Osteoblast (primary cell): ENCODE measurements around the gene RNF115. TPM values are rescaled to one million over a fixed set of nuclear protein-coding genes. Genes with fewer than 3 reads are reported as not detected.
"Not testable (repeated sequence)": the region's sequence is repeated elsewhere in the genome, so short reads cannot be mapped to it uniquely, and the experiment has no call there.

Experiments
- DNase-seq: peaks from one replicate; pipeline ENCODE4 v3.0.0; 2011; ENCODE audit warnings: low spot score, mixed read lengths; ENCODE audit not compliant: insufficient read length; ENCODE audit errors: missing footprints
- H2AFZ ChIP-seq: 2 replicates; pipeline ENCODE4 v1.6.0; 2011; ENCODE audit warnings: mild to moderate bottlenecking, low read length
- H3K27ac ChIP-seq: 2 replicates; pipeline ENCODE4 v1.5.1; 2011; ENCODE audit warnings: mild to moderate bottlenecking, low read depth, low read length, moderate library complexity
- H3K27me3 ChIP-seq: 2 replicates; pipeline ENCODE4 v1.6.0; 2012; ENCODE audit warnings: mild to moderate bottlenecking, control low read depth, inconsistent platforms, low read length, moderate library complexity; ENCODE audit not compliant: insufficient read depth
- H3K36me3 ChIP-seq: 2 replicates; pipeline ENCODE4 v1.5.1; 2011; ENCODE audit warnings: mild to moderate bottlenecking, low read length, control low read depth, moderate library complexity; ENCODE audit not compliant: insufficient read depth
- H3K4me1 ChIP-seq: 2 replicates; pipeline ENCODE4 v1.5.1; 2011; ENCODE audit warnings: mild to moderate bottlenecking, low read length, control low read depth, moderate library complexity; ENCODE audit not compliant: insufficient read depth
- H3K4me2 ChIP-seq: 2 replicates; pipeline ENCODE4 v1.6.0; 2011; ENCODE audit warnings: mild to moderate bottlenecking, low read length; ENCODE audit not compliant: insufficient read depth
- H3K4me3 ChIP-seq: fragments of 200-600 bp; sonication (generic); 3 replicates; pipeline ENCODE4 v1.5.1; 2012; ENCODE audit warnings: mild to moderate bottlenecking, low read length, inconsistent platforms; ENCODE audit not compliant: insufficient read depth
- H3K79me2 ChIP-seq: 2 replicates; pipeline ENCODE4 v1.6.0; 2012; ENCODE audit warnings: mild to moderate bottlenecking, low read length, control low read depth, inconsistent platforms; ENCODE audit not compliant: insufficient read depth
- H3K9me3 ChIP-seq: 2 replicates; pipeline ENCODE4 v1.5.1; 2011; ENCODE audit warnings: low read depth, low read length, control low read depth
- H4K20me1 ChIP-seq: 2 replicates; pipeline ENCODE4 v1.6.0; 2012; ENCODE audit warnings: mild to moderate bottlenecking, low read length, control low read depth; ENCODE audit not compliant: insufficient read depth
- total RNA-seq: library from RNA; depleted of rRNA; stranded (reverse); fragments of >200 nt; gene quantifications from 2 replicates; pipeline ENCODE4 v1.2.3, GENCODE V29; 2012
- TF ChIP-seq, protein P1 (sequence below): IDR thresholded peaks from 2 replicates; pipeline ENCODE4 v1.5.1; 2011; ENCODE audit warnings: mild to moderate bottlenecking, low read depth, low read length, moderate library complexity; ENCODE audit errors: extremely low read depth

The RNF115 gene
- total RNA-seq, 1 donor = 23.2 TPM

DNA sequence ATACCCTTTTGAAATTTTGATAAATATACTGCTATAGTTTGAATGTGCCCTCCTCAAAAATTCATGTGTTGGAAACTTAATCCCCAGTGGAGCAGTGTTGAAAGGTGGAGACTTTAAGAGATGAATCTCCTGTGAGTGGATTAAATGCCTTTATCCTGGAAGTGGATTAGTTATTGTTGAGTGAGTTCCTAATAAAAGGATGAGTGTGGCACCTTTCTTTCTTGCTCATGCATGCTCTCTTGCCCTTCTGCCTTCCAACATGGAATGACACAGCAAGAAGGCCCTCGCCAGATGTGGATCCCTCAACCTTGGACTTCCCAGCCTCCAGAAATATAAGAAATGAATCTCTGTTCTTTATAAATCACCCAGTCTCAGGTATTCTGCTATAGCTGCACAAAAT lies 52.8 kb downstream of the RNF115 start:
- Histone ChIP-seq H4K20me1 (no peaks in the 10 kb centered on the region), H3K9me3 (no peaks in the 10 kb centered on the region), H3K4me2 (no peak overlapping the region), H3K27ac (no peak overlapping the region), H3K4me3 (no peak overlapping the region), H3K36me3 (peaks cover 21% of the 10 kb centered on the region), H3K4me1 (no peaks in the 10 kb centered on the region), H3K27me3 (no peaks in the 10 kb centered on the region), H3K79me2 (peaks cover 5% of the 10 kb centered on the region), H2AFZ (no peak overlapping the region)
- TF ChIP-seq, protein P1, sequence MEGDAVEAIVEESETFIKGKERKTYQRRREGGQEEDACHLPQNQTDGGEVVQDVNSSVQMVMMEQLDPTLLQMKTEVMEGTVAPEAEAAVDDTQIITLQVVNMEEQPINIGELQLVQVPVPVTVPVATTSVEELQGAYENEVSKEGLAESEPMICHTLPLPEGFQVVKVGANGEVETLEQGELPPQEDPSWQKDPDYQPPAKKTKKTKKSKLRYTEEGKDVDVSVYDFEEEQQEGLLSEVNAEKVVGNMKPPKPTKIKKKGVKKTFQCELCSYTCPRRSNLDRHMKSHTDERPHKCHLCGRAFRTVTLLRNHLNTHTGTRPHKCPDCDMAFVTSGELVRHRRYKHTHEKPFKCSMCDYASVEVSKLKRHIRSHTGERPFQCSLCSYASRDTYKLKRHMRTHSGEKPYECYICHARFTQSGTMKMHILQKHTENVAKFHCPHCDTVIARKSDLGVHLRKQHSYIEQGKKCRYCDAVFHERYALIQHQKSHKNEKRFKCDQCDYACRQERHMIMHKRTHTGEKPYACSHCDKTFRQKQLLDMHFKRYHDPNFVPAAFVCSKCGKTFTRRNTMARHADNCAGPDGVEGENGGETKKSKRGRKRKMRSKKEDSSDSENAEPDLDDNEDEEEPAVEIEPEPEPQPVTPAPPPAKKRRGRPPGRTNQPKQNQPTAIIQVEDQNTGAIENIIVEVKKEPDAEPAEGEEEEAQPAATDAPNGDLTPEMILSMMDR = no peak
- no peak for DNase-seq

DNA sequence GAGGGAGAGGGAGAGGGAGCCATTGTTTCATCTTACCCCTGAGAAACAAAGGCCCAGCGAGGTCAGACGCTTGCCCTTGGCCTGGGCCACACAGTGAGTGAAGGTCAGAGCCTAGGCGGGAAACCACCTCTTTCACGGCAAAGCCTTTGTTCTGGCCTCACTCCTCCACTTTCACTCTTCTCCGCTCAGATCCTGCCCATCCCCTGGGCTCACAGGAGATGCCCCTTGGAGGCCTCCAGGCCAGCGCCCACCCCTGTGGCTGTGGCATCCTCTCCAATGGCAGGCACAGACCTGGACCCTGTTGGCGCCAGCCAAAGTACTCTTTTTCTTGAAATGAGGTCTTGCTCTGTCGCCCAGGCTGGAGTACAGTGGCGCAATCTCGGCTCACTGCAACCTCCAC lies 55.9 kb downstream of the RNF115 start:
- H3K4me1 ChIP-seq, H3K4me3 ChIP-seq, H3K27ac ChIP-seq, H3K9me3 ChIP-seq, H2AFZ ChIP-seq, H4K20me1 ChIP-seq, DNase-seq, H3K27me3 ChIP-seq, H3K79me2 ChIP-seq, H3K4me2 ChIP-seq: not testable (repeated sequence)
- H3K36me3 ChIP-seq = peaks cover 21% of the 10 kb centered on the region

DNA sequence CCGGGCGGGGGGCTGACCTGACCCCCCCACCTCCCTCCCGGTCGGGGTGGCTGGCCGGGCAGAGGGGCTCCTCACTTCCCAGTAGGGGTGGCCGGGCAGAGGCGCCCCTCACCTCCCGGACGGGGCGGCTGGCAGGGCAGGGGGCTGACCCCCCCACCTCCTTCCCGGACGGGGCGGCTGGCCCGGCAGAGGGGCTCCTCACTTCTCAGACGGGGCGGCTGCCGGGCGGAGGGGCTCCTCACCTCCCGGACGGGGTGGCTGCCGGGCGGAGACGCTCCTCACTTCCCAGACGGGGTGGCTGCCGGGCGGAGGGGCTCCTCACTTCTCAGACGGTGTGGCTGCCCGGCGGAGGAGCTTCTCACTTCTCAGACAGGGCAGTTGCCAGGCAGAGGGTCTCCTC lies 57.0 kb downstream of the RNF115 start:
- not testable (repeated sequence) for H3K27me3 ChIP-seq, H3K4me1 ChIP-seq, H2AFZ ChIP-seq, H3K79me2 ChIP-seq, H3K27ac ChIP-seq, H3K4me2 ChIP-seq, H4K20me1 ChIP-seq, H3K4me3 ChIP-seq, DNase-seq, H3K9me3 ChIP-seq
- peaks cover 15% of the 10 kb centered on the region for H3K36me3 ChIP-seq

DNA sequence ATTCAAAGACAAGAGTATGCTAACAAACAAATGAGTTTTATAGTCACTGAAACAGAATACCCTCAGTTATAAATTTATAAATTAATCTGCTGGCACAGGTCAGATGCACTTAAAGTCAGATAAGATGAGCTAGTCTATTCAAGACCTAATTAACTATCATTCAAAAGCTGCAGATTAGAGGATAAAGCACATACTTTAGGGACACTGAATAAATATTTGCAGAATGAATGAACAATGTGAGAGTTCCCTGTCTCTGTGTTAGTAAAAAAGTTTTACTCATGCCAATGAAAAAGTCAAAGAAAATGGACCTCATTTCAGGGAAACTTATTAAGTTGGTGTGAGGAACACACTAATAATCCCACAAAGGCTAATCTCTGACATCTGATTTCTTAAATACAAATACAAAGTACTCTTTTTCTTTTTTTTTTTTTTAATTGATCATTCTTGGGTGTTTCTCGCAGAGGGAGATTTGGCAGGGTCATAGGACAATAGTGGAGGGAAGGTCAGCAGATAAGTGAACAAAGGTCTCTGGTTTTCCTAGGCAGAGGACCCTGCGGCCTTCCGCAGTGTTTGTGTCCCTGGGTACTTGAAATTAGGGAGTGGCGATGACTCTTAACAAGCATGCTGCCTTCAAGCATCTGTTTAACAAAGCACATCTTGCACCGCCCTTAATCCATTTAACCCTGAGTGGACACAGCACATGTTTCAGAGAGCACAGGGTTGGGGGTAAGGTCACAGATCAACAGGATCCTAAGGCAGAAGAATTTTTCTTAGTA lies 58.1 kb downstream of the RNF115 start:
- not testable (repeated sequence) for H3K9me3 ChIP-seq, H3K36me3 ChIP-seq, H3K4me2 ChIP-seq, H3K27ac ChIP-seq, H3K4me3 ChIP-seq, H4K20me1 ChIP-seq, H3K79me2 ChIP-seq, H3K27me3 ChIP-seq, H2AFZ ChIP-seq, H3K4me1 ChIP-seq
- peak; percentile 43 for DNase-seq

DNA sequence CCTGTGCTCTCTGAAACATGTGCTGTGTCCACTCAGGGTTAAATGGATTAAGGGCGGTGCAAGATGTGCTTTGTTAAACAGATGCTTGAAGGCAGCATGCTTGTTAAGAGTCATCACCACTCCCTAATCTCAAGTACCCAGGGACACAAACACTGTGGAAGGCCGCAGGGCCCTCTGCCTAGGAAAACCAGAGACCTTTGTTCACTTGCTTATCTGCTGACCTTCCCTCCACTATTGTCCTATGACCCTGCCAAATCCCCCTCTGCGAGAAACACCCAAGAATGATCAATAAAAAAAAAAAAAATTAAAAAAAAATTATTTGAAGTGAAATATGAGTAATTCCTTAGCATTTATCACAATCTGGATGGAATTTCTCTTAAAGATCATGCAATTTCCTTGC lies 58.8 kb downstream of the RNF115 start:
- not testable (repeated sequence) for H3K27ac ChIP-seq, H3K79me2 ChIP-seq, H3K27me3 ChIP-seq, DNase-seq, H3K4me3 ChIP-seq, H3K9me3 ChIP-seq, H2AFZ ChIP-seq, H3K4me2 ChIP-seq, H3K4me1 ChIP-seq, H3K36me3 ChIP-seq, H4K20me1 ChIP-seq

DNA sequence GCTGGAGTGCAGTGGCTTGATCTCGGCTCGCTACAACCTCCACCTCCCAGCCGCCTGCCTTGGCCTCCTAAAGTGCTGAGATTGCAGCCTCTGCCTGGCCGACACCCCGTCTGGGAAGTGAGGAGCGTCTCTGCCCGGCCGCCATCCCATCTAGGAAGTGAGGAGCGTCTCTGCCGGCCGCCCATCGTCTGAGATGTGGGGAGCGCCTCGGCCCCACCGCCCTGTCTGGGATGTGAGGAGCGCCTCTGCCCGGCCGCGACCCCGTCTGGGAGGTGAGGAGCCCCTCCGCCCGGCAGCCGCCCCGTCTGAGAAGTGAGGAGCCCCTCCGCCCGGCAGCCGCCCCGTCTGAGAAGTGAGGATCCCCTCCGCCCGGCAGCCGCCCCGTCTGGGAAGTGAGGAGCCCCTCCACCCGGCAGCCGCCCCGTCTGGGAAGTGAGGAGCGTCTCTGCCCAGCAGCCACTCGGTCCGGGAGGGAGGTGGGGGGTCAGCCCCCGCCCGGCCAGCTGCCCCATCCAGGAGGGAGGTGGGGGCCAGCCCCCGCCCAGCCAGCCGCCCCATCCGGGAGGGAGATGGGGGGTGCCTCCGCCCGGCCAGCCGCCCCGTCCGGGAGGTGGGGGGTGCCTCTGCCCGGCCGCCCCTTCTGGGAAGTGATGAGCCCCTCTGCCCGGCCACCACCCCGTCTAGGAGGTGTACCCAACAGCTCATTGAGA lies 59.5 kb downstream of the RNF115 start:
- not testable (repeated sequence) for H3K4me2 ChIP-seq, H4K20me1 ChIP-seq, H3K36me3 ChIP-seq, H3K4me3 ChIP-seq, H2AFZ ChIP-seq, H3K4me1 ChIP-seq, DNase-seq, H3K79me2 ChIP-seq, H3K27me3 ChIP-seq, H3K27ac ChIP-seq, H3K9me3 ChIP-seq

DNA sequence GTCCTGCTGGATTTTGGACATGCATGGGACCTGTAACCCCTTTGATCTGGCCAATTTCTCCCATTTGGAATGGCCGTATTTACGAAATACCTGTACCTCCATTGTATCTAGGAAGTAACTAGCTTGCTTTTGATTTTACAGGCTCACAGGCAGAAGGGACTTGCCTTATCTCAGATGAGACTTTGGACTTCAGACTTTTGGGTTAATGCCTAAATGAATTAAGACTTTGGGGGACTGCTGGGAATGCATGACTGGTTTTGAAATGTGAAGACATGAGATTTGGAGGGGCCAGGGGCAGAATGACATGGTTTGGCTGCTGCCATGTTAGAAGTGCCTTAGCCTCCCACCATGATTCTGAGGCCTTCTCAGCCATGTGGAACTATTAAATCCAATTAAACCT lies 61.9 kb downstream of the RNF115 start:
- peaks cover 12% of the 10 kb centered on the region for H3K36me3 ChIP-seq
- H3K9me3 ChIP-seq, H4K20me1 ChIP-seq, H3K4me1 ChIP-seq, H3K27me3 ChIP-seq, H2AFZ ChIP-seq, DNase-seq, H3K27ac ChIP-seq, H3K79me2 ChIP-seq, H3K4me2 ChIP-seq, H3K4me3 ChIP-seq: not testable (repeated sequence)

DNA sequence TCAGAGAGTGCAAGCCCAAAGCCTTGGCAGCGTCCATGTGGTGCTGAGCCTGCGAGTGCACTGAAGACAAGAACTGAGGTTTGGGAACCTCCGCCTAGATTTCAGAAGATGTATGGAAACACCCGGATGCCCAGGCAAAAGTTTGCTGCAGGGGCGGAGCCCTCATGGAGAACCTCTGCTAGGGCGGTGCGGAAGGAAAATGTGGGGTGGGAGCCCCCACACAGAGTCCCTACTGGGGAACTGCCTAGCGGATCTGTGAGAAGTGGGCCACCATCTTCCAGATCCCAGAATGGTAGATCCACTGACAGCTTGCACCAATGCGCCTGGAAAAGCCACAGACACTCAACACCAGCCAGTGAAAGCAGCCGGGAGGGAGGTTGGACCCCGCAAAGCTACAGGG lies 62.4 kb downstream of the RNF115 start:
- H3K4me3 ChIP-seq, H4K20me1 ChIP-seq, H3K4me2 ChIP-seq, H2AFZ ChIP-seq, DNase-seq, H3K9me3 ChIP-seq, H3K27me3 ChIP-seq, H3K27ac ChIP-seq, H3K79me2 ChIP-seq, H3K4me1 ChIP-seq: not testable (repeated sequence)
- H3K36me3 ChIP-seq = peaks cover 12% of the 10 kb centered on the region
